OCI-LY1 (cell line): ENCODE measurements around the gene PARP15.

Experiments used
- CTCF ChIP-seq: fragments of 200-600 bp; sonication (generic), shearing (Covaris generic); IDR thresholded peaks from 2 replicates; pipeline ENCODE4 v1.5.1; 2017; ENCODE audit warnings: mild to moderate bottlenecking, antibody characterized with exemption, low read length, moderate library complexity, mixed read lengths
- EZH2 ChIP-seq: fragments of 200-600 bp; sonication (generic), shearing (Covaris generic); IDR thresholded peaks from 2 replicates; pipeline ENCODE4 v1.8.0; 2017; ENCODE audit warnings: borderline replicate concordance, mixed run types, mild to moderate bottlenecking, antibody characterized with exemption, low read length, moderate library complexity, mixed read lengths

DNA sequence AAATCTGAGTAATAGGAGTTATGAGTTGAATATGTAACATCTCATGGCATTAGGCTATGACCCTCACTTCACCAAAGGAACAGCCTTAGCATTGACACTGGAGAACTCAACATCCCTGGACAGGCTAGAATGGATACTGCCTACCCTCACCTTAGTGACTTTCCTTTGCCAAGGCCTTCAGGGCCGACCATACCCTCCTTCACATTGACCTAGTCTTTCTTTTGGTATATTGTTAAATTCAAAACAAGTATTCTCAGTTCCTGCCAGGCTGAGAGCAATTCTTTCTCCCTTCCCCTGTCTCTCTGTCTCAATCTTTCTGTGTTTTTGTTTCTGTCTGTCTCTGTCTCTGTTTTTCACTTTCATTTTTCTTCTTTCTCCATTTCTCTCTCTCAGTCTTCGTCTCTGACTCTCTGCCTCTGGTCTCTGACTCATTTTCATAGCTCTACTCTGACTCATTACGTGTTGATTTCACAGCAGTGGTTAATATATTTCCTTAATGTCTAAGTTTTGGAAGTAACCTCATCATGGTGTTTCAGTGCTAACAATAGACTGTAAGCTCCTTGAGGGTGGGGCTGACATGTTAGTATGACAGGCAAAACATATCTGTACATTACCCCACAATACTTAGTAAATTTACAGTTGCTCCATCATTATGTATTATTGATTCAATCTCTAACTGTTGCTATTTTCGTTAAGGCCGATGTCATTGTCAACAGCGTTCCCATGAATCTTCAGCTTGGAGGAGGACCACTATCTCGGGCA is 32.5 kb downstream of the PARP15 start:
- TF ChIP-seq CTCF: no peak
- TF ChIP-seq EZH2: no peak
